HG03520 (cell line): ENCODE measurements around the gene NDST3.
"Not testable (repeated sequence)": the region's sequence is repeated elsewhere in the genome, so short reads cannot be mapped to it uniquely, and the experiment has no call there.

ENCODE experiments used
- ATAC-seq: cut with Tn5 transposase; IDR thresholded peaks from one replicate; pipeline ENCODE4 v1.9.1; 2021; ENCODE audit warnings: mild to moderate bottlenecking, moderate library complexity; ENCODE audit not compliant: unreplicated experiment

The NDST3 gene

DNA sequence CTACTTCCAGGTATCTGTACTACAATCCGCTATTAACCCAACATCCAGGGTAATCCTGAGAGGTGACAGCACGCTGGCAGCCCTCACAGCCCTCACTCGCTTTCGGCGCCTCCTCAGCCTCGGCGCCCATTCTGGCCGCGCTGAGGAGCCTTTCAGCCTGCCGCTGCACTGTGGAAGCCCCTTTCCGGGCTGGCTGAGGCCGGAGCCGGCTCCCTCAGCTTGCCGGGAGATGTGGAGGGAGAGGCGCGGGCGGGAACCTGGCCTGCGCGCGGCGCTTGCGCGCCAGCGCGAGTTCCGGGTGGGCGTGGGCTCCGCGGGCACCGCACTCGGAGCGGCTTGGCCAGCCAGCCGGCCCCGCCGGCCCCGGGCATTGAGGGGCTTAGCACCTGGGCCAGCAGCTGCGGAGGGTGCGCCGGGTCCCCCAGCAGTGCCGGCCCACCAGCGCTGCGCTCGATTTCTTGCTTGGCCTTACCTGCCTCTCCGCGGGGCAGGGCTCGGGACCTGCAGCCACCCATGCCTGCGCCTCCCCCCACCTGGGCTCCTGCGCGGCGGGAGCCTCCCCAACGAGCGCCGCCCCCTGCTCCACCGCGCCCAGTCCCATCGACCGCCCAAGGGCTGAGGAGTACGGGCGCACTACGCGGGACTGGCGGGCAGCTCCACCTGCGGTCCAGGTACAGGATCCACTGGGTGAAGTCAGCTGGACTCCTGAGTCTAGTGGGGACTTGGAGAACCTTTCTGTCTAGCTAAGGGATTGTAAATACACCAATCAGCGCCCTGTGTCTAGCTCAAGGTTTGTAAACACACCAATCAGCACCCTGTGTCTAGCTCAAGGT is 231.2 kb downstream of the NDST3 start:
- ATAC-seq: no peak

GRCh38 chr4:118266145-118266496 is 231.8 kb downstream of the NDST3 start:
- not testable (repeated sequence) for ATAC-seq

DNA sequence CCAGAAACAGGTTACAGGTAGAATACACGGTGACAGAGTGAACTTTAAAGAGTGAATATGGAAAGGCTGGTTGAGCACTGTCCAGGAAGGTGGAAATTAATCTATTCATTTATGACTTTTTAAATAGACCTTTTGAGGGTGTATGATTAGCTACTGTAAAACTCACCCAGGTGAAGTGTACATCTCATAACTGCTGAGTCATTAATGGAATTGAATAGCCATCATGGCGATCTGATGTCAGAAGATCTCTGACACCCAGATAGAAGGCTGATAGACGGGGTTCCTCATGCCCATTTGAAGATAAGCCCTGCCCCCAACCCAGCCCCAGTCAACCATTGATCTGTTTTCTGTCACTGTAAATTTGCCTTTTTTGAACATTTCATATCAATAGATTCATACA is 234.5 kb downstream of the NDST3 start:
- ATAC-seq: no peak

- ATAC-seq: no peak
These were observed 236.2 kb downstream of the NDST3 start for GRCh38 chr4:118270492-118270891.

- ATAC-seq: no peak
These were observed 237.5 kb downstream of the NDST3 start for GRCh38 chr4:118271788-118272187.

- no peak for ATAC-seq
These were observed 239.4 kb downstream of the NDST3 start for GRCh38 chr4:118273642-118274041.

GRCh38 chr4:118276580-118276979 is 242.3 kb downstream of the NDST3 start:
- ATAC-seq: no peak

- ATAC-seq: no peak
These were observed 243.0 kb downstream of the NDST3 start for GRCh38 chr4:118277243-118277642.

DNA sequence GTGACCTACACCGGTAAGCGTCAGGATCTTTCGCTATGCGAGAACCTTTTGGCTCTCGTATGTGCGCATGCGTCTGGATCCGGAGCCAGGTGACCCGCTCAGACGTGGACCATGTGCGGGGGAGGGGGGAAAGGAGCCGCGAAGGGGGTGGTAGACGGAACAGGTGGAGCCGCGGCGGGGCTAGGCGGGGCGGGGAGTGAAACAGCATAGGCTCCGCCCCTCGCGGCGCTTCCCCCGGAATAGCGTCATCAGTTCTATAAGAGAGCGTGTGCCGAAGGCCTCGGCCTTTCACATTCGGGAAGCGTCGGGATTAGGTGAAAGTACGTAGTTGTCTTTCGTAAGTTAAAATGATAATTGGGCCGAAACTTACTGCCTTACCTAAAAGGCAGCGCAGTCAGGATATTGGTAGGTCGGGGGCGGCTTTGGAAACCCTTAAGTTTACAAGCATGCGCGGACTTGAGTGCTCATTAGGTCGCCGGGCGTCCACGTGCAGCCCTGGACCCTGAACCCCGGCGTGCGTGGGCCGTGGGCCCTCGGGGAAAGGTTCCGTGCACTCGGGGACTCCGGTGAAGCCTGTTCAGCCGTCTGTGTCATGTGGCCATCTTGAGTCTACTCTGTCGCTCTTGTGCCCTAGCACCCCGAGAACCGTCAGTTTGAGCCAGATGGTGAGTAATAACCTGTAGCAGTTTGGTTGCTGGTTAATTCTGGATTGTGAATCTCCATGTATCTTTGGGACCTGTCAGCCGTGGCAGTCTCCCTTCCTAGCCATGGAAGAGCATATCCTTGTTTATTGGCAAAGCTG is 244.4 kb downstream of the NDST3 start:
- ATAC-seq: peak; percentile 88

GRCh38 chr4:118279328-118279727 is 245.0 kb downstream of the NDST3 start:
- ATAC-seq: no peak

DNA sequence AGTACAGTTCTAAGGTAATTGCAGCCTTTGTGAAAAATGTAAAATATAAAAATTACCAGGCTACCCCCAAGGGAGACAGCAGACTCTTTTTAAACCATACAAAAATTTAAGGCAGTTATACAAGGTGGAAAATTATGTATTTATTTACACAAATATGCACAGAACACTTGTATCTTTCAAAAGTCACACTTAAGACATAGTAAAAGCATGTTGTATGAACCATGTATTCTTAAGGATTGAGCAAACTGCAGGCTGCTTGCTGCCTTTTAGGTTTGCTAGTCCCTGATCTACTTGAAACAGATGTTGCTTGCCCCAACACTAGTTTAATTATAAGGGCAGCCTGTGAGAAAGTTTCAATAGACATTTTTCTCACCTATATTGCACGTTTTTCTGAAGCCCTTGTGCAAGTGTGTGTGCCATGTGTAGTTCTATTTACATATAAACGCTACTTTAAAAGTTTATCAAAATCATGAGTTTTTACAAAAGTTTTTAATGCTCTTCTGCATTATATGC is 245.7 kb downstream of the NDST3 start:
- ATAC-seq: no peak

- peak; percentile 15 for ATAC-seq
These were observed 246.4 kb downstream of the NDST3 start for GRCh38 chr4:118280501-118281218.

DNA sequence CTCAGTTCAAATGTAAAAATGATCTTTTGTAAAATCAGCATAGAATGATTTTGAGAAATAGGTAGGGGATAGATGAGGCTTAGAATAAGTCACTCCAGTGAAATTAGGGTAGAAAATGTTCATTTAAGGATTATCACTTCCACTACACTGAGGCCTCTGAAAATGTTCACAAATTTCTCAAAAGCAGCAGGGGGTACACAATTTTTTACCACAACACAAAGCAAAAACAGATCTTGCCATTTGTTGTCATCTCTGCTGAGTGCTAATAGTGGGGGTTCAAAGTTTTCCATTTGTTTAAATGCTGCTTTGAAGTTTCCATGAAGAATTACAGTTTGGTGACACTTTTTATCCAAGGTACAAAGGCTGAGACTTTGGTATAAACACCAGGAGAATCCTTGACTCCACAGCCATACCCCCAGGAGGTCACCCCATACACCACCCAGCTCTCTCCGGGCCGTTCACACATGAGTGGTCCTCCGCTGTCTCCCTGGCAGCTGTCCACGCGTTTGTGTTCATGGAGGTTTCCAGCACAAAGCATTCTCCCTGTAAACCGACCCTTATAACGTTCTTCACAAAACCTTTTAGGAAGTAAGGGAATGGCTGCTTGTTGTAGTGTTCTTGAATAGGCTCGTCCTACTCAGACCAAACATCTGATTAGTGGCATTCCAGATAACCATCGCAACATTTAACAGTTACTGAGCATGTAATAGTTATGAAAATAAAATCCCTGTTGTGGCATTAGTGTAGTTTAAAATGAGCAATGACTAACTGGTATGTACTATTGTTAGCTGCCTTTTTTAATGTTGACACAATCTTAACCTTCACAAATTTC is 247.5 kb downstream of the NDST3 start:
- no peak for ATAC-seq

DNA sequence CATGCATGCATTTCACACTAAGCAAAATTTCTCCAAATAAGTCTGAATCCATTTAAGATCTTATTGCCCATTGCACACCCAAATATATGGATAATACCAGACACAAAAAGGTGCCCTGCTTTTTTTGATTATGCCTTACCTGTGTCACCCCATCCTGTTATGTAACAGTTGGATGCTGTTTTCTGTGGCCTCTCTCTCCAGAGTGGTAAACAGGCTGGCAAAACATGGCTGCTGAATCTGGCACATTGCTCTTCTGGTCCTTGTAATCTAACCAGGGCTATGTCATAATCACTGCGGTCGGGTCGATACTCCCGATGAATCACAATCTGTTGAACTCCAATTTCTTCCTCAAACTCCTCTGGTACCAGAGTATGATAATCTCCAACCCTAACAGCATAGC is 248.4 kb downstream of the NDST3 start:
- ATAC-seq: no peak

DNA sequence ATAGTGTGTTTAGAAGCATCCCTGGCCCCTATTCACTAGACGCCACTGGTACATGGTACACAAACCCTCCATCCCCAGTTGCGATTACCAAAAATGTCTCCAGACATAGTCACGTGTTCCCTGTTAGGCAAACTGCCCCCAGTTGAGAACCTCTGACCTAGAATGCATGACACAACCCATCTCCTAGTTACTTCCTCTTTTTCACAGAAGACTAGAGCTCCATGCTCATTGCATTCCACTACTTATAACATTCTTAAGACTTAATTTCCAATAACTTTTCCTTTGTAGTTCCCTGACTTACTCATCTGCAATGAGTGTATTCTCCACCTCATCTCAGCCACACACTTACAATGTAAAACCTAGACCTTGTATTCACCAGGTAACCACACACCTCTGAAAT is 249.9 kb downstream of the NDST3 start:
- peak; percentile 78 for ATAC-seq

- no peak for ATAC-seq
These were observed 251.6 kb downstream of the NDST3 start for GRCh38 chr4:118285931-118286330.

- ATAC-seq: no peak
These were observed 252.4 kb downstream of the NDST3 start for GRCh38 chr4:118286685-118287084.

DNA sequence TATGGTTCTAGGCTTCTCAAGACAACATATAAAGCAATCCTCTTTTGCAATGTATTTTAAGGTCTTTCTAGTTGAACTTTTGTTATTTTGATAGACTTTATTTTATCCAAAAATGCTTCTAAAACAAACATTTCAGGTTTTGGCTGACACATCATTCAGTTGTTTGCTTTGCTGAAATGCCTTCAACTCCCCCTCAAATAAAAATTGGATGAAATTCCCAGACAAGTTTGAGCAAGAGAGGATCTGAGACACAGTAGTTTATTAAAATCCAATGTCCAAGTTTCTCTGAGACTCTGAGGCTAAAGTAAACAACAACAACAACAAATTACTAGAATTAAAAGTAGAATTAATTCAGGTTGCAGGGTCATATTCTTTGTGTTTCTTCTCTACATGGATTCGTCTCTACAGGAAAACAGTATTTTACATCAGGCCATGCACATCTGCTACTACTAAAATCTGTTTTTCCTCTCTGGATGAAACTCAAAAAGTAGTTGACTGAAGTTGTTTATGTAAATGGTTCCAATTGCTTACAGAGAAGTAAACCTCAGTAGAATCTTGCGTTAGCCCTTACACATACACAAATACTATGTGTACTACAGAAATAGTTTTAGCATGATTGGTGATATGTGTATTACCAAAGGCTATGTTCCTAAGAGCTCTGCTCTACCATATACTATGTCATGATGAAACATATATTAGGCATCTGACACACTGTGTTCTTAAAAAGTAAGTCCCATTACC is 253.6 kb downstream of the NDST3 start:
- ATAC-seq: no peak

GRCh38 chr4:118289794-118290193 is 255.5 kb downstream of the NDST3 start:
- ATAC-seq: no peak

DNA sequence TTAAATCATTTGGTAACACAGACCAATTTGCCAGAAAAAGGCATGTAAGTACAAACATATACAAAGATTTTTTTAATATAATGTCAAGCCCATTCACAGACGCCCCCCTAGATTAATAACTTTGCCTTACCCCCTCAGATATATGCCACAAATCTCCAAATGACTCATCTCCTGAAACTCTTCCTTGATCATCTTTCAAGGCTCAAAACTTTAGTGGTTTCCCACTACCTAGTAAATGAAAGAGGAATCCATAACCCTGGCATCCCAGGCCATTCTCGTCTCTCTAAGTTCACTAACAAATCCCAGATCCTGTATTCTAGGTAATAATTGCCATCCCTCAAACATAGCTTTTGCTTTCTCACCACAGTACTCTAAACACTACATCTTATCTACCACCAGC is 256.7 kb downstream of the NDST3 start:
- ATAC-seq: no peak
